Osteoblast (primary cell): ENCODE results near the gene OSTN. TPM values are rescaled to one million over a fixed set of nuclear protein-coding genes. Genes with fewer than 3 reads are reported as not detected.

Experiments
- DNase-seq: peaks from one replicate; pipeline ENCODE4 v3.0.0; 2011; ENCODE audit warnings: low spot score, mixed read lengths; ENCODE audit not compliant: insufficient read length; ENCODE audit errors: missing footprints
- H2AFZ ChIP-seq: 2 replicates; pipeline ENCODE4 v1.6.0; 2011; ENCODE audit warnings: mild to moderate bottlenecking, low read length
- H3K27ac ChIP-seq: 2 replicates; pipeline ENCODE4 v1.5.1; 2011; ENCODE audit warnings: mild to moderate bottlenecking, low read depth, low read length, moderate library complexity
- H3K27me3 ChIP-seq: 2 replicates; pipeline ENCODE4 v1.6.0; 2012; ENCODE audit warnings: mild to moderate bottlenecking, control low read depth, inconsistent platforms, low read length, moderate library complexity; ENCODE audit not compliant: insufficient read depth
- H3K36me3 ChIP-seq: 2 replicates; pipeline ENCODE4 v1.5.1; 2011; ENCODE audit warnings: mild to moderate bottlenecking, low read length, control low read depth, moderate library complexity; ENCODE audit not compliant: insufficient read depth
- H3K4me1 ChIP-seq: 2 replicates; pipeline ENCODE4 v1.5.1; 2011; ENCODE audit warnings: mild to moderate bottlenecking, low read length, control low read depth, moderate library complexity; ENCODE audit not compliant: insufficient read depth
- H3K4me2 ChIP-seq: 2 replicates; pipeline ENCODE4 v1.6.0; 2011; ENCODE audit warnings: mild to moderate bottlenecking, low read length; ENCODE audit not compliant: insufficient read depth
- H3K4me3 ChIP-seq: fragments of 200-600 bp; sonication (generic); 3 replicates; pipeline ENCODE4 v1.5.1; 2012; ENCODE audit warnings: mild to moderate bottlenecking, low read length, inconsistent platforms; ENCODE audit not compliant: insufficient read depth
- H3K79me2 ChIP-seq: 2 replicates; pipeline ENCODE4 v1.6.0; 2012; ENCODE audit warnings: mild to moderate bottlenecking, low read length, control low read depth, inconsistent platforms; ENCODE audit not compliant: insufficient read depth
- H3K9me3 ChIP-seq: 2 replicates; pipeline ENCODE4 v1.5.1; 2011; ENCODE audit warnings: low read depth, low read length, control low read depth
- H4K20me1 ChIP-seq: 2 replicates; pipeline ENCODE4 v1.6.0; 2012; ENCODE audit warnings: mild to moderate bottlenecking, low read length, control low read depth; ENCODE audit not compliant: insufficient read depth
- total RNA-seq: library from RNA; depleted of rRNA; stranded (reverse); fragments of >200 nt; gene quantifications from 2 replicates; pipeline ENCODE4 v1.2.3, GENCODE V29; 2012
- TF ChIP-seq, protein P1 (sequence below): IDR thresholded peaks from 2 replicates; pipeline ENCODE4 v1.5.1; 2011; ENCODE audit warnings: mild to moderate bottlenecking, low read depth, low read length, moderate library complexity; ENCODE audit errors: extremely low read depth

The OSTN gene
- total RNA-seq, 1 donor, result under 0.01 TPM

DNA sequence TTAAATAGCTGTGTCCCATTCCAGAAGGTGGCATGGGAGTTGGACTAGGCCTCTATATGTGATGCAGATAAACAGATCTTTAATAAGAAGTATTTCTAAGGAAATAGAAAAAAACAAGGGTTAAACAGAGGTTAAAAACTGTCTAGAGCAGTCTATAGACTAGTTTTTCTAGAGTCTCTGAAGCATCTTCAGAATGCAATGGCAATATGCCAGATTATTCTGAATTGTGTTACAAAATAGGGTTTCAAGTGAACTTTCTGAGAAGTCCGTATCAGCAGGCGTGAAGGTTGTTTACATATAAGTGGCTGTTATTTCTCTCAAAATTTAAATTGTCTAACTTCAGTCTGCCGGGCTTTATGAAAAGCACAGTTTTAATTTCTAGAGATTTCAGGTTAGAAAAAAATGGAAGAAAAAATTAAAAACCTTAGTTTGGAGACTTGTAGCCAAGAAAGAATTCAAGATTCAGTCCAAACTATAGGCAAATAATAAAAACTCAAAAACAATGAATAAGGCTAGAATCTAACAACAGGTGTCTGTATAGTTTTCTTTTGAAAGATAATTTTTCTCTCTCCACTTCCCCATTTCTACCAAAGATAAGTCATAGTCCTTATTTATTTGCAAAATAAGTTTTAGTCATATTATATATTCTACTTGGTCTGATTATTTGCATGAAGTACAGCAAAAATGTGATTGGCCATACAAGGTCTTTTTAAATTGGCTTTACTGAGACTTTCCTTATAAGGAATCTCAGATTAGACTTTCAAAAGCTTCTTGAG is 55.2 kb downstream of the OSTN start:
- H3K4me3 ChIP-seq, result no peak overlapping the region
- DNase-seq, result no peak
- no peaks in the 10 kb centered on the region for H3K9me3 ChIP-seq
- H3K27me3 ChIP-seq, result no peaks in the 10 kb centered on the region
- no peak overlapping the region for H3K27ac ChIP-seq
- H3K4me1 ChIP-seq, result no peaks in the 10 kb centered on the region
- H4K20me1 ChIP-seq, result no peaks in the 10 kb centered on the region
- H3K36me3 ChIP-seq, result no peaks in the 10 kb centered on the region
- TF ChIP-seq, protein P1, sequence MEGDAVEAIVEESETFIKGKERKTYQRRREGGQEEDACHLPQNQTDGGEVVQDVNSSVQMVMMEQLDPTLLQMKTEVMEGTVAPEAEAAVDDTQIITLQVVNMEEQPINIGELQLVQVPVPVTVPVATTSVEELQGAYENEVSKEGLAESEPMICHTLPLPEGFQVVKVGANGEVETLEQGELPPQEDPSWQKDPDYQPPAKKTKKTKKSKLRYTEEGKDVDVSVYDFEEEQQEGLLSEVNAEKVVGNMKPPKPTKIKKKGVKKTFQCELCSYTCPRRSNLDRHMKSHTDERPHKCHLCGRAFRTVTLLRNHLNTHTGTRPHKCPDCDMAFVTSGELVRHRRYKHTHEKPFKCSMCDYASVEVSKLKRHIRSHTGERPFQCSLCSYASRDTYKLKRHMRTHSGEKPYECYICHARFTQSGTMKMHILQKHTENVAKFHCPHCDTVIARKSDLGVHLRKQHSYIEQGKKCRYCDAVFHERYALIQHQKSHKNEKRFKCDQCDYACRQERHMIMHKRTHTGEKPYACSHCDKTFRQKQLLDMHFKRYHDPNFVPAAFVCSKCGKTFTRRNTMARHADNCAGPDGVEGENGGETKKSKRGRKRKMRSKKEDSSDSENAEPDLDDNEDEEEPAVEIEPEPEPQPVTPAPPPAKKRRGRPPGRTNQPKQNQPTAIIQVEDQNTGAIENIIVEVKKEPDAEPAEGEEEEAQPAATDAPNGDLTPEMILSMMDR, result no peak
- H3K79me2 ChIP-seq, result no peaks in the 10 kb centered on the region
- H3K4me2 ChIP-seq, result no peak overlapping the region
- no peak overlapping the region for H2AFZ ChIP-seq

DNA sequence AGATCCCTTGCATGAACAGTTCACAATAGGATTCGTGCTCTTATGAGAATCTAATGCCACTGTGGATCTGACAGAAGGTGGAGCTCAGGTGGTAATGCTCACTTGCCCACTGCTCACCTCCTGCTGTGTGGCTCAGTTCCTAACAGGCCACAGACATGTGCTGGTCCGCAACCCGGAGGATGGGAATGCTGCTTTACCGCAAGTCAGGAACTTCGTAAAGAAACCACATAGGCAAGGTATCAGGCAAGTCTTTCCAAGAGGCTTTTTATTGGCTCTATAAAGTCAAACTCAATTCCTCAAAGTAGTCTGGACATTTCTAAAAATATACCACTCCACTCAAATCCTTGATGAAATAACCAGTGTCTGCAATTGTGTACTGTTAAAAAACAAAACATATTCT is 56.1 kb downstream of the OSTN start:
- Histone ChIP-seq H2AFZ (peak overlapping the region; percentile 30), H3K27ac (no peak overlapping the region), H3K27me3 (no peaks in the 10 kb centered on the region), H3K4me3 (no peak overlapping the region), H4K20me1 (no peaks in the 10 kb centered on the region), H3K4me2 (no peak overlapping the region), H3K79me2 (no peaks in the 10 kb centered on the region), H3K36me3 (no peaks in the 10 kb centered on the region), H3K9me3 (no peaks in the 10 kb centered on the region), H3K4me1 (no peaks in the 10 kb centered on the region)
- DNase-seq, result no peak
- TF ChIP-seq, protein P1, result no peak

GRCh38 chr3:191256405-191256804 is 57.4 kb downstream of the OSTN start:
- H3K79me2 ChIP-seq, result no peaks in the 10 kb centered on the region
- H4K20me1 ChIP-seq, result no peaks in the 10 kb centered on the region
- no peak overlapping the region for H3K27ac ChIP-seq
- no peaks in the 10 kb centered on the region for H3K27me3 ChIP-seq
- H3K4me3 ChIP-seq, result no peak overlapping the region
- peak overlapping the region; percentile 58 for H2AFZ ChIP-seq
- no peaks in the 10 kb centered on the region for H3K9me3 ChIP-seq
- peak overlapping the region; percentile 28 for H3K4me2 ChIP-seq
- TF ChIP-seq, protein P1, result no peak
- no peaks in the 10 kb centered on the region for H3K36me3 ChIP-seq
- H3K4me1 ChIP-seq, result no peaks in the 10 kb centered on the region
- no peak for DNase-seq

DNA sequence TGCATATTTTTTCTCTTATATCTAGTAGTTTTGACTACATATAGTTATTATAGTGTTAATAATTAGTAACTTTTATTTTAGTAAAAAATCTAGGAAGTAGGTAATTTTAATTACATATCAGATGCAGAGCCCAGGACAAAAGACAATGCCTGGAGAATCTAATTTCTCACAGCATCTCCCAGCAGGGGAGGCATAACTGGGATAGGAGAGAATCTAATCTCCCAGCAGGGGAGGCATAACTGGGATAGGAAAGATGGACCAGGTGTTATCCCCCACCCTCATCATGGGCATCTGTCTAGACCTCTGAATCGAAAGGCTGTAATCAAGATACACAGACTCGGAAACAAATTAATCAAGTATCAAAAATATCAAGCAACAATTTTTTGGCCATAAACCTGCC is 58.2 kb downstream of the OSTN start:
- Histone ChIP-seq H2AFZ (no peak overlapping the region), H3K4me2 (no peak overlapping the region), H3K27me3 (no peaks in the 10 kb centered on the region), H3K9me3 (no peaks in the 10 kb centered on the region), H3K36me3 (no peaks in the 10 kb centered on the region), H3K27ac (no peak overlapping the region), H3K4me3 (no peak overlapping the region), H3K4me1 (no peaks in the 10 kb centered on the region), H3K79me2 (no peaks in the 10 kb centered on the region), H4K20me1 (no peaks in the 10 kb centered on the region)
- TF ChIP-seq, protein P1, result no peak
- DNase-seq, result no peak
